Measurements from ENCODE around the gene CNTF.

The CNTF gene

GRCh38 chr11:58597486-58598144, 24.9 kb upstream of the CNTF start:
- no peak overlapping the region for H3K4me3 ChIP-seq (ENCODE audit: low read depth, low read length)
- H3K36me3 ChIP-seq, result peaks cover 1% of the 10 kb centered on the region; the same call in 1 of the 2 replicates

GRCh38 chr11:58600510-58600909, 22.0 kb upstream of the CNTF start:
- no peaks in the 10 kb centered on the region for H3K27me3 ChIP-seq
- DNase-seq, result no peak
- no peak for TF ChIP-seq CTCF (IDR thresholded peaks at IDR 0.05; ENCODE audit: low read depth, low read length)
- no peaks in the 10 kb centered on the region for H3K4me1 ChIP-seq
- no peak overlapping the region for H3K4me3 ChIP-seq (ENCODE audit: low read depth, low read length)
- no peaks in the 10 kb centered on the region for H3K36me3 ChIP-seq
- no peaks in the 10 kb centered on the region for H3K9me3 ChIP-seq

More at GRCh38 chr11:58597486-58598144, 24.9 kb upstream of the CNTF start:
- TF ChIP-seq CTCF (IDR thresholded peaks at IDR 0.05; ENCODE audit: low read depth, low read length), result no peak
- H3K27me3 ChIP-seq, result no peaks in the 10 kb centered on the region
- no peaks in the 10 kb centered on the region for H3K4me1 ChIP-seq
- DNase-seq, result no peak
- no peaks in the 10 kb centered on the region for H3K9me3 ChIP-seq

GRCh38 chr11:58606930-58607714, 15.3 kb upstream of the CNTF start:
- Histone ChIP-seq H3K36me3 (no peaks in the 10 kb centered on the region; the same call in 1 of the 2 replicates), H3K27me3 (no peaks in the 10 kb centered on the region), H3K9me3 (no peaks in the 10 kb centered on the region), H3K4me3 (ENCODE audit: low read depth, low read length) (no peak overlapping the region), H3K4me1 (no peaks in the 10 kb centered on the region)
- DNase-seq, result no peak
- no peak for TF ChIP-seq CTCF (IDR thresholded peaks at IDR 0.05; ENCODE audit: low read depth, low read length)

- Histone ChIP-seq H3K36me3 (no peaks in the 10 kb centered on the region; the same call in none of the 2 replicates), H3K27me3 (no peaks in the 10 kb centered on the region), H3K4me3 (ENCODE audit: low read depth, low read length) (no peak overlapping the region), H3K4me1 (no peaks in the 10 kb centered on the region), H3K9me3 (no peaks in the 10 kb centered on the region)
- TF ChIP-seq CTCF (IDR thresholded peaks at IDR 0.05; ENCODE audit: low read depth, low read length), result no peak
- no peak for DNase-seq
Observed at GRCh38 chr11:58608331-58608730, 14.1 kb upstream of the CNTF start.

- no peaks in the 10 kb centered on the region for H3K4me1 ChIP-seq
- H3K4me3 ChIP-seq (ENCODE audit: low read depth, low read length), result no peak overlapping the region
- no peaks in the 10 kb centered on the region for H3K9me3 ChIP-seq
- no peaks in the 10 kb centered on the region for H3K27me3 ChIP-seq
- H3K36me3 ChIP-seq, result peaks cover 6% of the 10 kb centered on the region
- no peak for DNase-seq
- TF ChIP-seq CTCF (IDR thresholded peaks at IDR 0.05; ENCODE audit: low read depth, low read length), result no peak
Observed at GRCh38 chr11:58609723-58610122, 12.7 kb upstream of the CNTF start.

GRCh38 chr11:58613228-58613627, 9.2 kb upstream of the CNTF start:
- Histone ChIP-seq H3K9me3 (no peaks in the 10 kb centered on the region), H3K36me3 (peaks cover 14% of the 10 kb centered on the region), H3K4me3 (ENCODE audit: low read depth, low read length) (no peak overlapping the region), H3K4me1 (no peaks in the 10 kb centered on the region), H3K27me3 (no peaks in the 10 kb centered on the region)
- TF ChIP-seq CTCF (IDR thresholded peaks at IDR 0.05; ENCODE audit: low read depth, low read length), result no peak
- DNase-seq, result no peak

Measured in BE2C (cell line).